CD1c-positive myeloid dendritic cell (primary cell): ENCODE measurements around the gene STX16.

ENCODE experiments used
- DNase-seq: peaks from one replicate; pipeline ENCODE4 v3.0.0-alpha.2; 2016; ENCODE audit errors: extremely low spot score

STX16 gene

DNA sequence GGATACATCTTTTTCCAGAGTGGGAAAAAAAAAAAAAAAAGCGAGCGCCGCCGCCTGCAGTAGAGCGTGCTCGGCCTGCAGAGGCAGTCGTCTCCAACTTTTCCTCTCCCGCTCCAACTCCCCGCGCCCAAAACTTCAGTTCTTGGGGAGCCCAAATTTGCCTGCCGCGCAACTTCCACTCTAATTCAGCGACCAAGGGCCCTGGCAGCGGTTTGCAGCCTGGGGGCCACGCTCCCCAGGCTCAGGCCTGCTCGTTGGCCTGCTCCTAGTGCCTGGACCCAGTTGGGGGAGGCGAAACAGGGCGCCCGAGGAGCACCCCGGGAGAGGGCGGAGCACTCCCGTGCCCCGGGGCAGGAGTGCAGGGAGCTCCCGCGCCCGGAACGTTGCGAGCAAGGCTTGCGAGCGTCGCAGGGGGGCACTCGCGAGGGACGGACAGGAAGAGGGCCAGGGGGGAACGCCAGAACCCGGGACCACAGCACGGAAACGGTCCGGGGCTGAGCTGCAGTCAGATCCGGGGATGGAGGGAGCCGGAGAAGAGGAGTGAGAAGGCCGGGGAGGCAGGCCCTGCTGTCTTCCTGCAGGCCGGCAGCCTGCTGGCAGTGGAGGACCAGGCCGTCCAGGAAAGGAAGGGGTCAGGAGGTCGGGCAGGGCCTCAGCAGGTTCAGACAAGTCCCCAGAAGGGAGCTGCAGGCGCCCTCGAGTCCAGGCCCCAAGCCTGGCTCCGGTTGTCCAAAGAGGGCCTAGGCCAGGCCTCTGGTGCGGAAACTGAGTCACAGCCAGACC lies at the start of gene STX16:
STX16 (plus strand) TSS at position 508 of the 783 bp plus-strand sequence. CDS start 724 bp downstream, outside the sequence.
- peak; percentile 96 for DNase-seq

DNA sequence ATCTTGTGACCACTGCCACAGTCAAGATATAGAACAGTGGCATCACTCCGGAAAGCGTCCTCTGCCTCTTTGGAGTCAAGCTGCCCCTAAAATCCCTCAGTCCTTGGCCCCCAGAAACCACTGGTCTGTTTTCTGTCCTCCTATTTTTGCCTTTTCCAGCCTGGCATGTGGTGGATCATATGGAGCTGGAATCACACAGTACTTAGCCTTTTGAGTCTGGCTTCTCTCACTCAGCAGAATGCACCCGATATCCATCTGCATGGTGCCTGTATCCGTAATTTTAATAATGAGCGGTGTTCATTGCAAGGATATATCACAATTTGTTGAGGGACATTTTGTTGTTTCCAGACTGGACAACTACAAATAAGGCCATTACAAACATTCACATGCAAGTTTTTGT lies 49.0 kb upstream of the STX16 start:
- DNase-seq: no peak

GRCh38 chr20:58603721-58604120 lies 47.4 kb upstream of the STX16 start:
- DNase-seq: no peak

- no peak for DNase-seq
Observed at GRCh38 chr20:58604128-58604881, 46.8 kb upstream of the STX16 start.

GRCh38 chr20:58605292-58606065 lies 45.6 kb upstream of the STX16 start:
- DNase-seq: no peak

- no peak for DNase-seq
Observed at GRCh38 chr20:58606184-58606583, 44.9 kb upstream of the STX16 start.

- DNase-seq: no peak
Observed at GRCh38 chr20:58608096-58608840, 42.8 kb upstream of the STX16 start.

- no peak for DNase-seq
Observed at GRCh38 chr20:58609026-58609425, 42.1 kb upstream of the STX16 start.

DNA sequence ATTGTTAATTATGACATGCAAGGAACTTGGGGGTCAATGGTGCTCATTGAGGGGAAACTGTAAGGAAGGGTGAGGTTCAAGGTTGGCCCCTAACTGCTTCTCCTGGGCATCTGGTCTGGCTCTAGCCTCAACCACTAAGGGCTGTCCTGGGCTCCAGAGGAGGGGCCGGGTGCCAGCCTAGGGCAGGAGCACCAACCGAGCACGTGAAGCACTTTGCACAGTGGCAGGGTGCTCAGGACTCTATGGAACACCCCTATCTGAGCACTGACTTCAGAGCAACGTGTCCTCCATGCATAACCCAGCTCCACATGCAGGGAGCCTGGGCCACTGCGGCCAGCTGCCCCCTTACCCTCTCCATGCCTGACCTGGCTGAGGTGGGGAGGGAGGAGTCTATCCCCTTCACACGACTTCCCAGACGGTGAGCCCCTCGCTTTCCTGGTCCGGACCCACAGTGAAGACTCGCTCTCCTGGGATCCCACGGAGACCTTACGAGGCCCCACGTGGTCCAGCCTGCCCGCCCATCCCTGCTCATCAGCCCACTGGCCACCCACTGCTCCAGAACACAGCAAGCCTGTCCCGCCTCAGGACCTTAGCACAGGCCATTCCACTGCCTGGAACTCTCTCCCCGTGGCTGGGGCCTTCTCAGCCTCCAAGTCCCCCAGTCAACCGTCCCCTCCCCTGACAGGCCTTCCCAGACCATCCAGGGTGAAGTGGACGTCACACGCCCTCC lies 40.8 kb upstream of the STX16 start:
- DNase-seq: no peak

GRCh38 chr20:58610811-58611210 lies 40.3 kb upstream of the STX16 start:
- no peak for DNase-seq

GRCh38 chr20:58611236-58612030 lies 39.6 kb upstream of the STX16 start:
- DNase-seq: no peak

GRCh38 chr20:58612121-58612691 lies 38.9 kb upstream of the STX16 start:
- no peak for DNase-seq

DNA sequence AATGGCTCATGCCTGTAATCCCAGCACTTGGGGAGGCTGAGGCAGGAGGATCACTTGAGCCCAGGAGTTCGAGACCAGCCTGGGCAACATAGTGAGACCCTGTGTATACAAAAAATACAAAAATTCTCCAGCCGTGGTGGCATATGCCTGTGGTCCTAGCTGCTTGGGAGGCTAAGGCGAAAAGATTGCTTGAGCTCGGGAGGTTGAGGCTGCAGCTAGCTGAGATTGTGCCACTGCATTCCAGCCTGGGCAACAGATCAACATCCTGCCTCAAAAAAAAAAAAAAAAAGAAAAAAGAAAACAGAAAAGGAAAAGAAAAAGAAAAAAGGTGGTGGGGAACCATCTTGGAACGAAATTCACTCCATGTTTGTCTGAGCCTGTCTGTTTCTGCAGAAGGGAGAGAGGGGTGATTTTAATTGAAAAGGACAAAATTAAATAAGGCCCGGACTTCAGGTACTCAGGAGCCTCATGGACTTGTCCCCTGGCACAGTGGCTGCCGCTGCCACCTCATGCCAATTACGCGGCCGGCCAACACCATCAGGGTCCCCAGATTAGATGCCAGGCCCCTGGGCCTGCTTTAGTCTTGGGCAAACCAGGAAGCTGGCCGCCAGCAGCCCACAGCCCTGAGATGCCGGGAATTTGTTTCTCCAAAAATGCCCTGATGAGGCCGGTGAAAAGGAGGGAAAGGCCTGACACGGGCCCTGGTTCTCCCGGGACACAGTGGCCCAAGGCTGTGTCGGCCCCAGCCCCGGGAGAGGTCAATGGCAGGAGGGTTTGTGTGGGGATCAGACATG lies 37.8 kb upstream of the STX16 start:
- DNase-seq: no peak

- DNase-seq: no peak
Observed at GRCh38 chr20:58614366-58614765, 36.7 kb upstream of the STX16 start.

DNA sequence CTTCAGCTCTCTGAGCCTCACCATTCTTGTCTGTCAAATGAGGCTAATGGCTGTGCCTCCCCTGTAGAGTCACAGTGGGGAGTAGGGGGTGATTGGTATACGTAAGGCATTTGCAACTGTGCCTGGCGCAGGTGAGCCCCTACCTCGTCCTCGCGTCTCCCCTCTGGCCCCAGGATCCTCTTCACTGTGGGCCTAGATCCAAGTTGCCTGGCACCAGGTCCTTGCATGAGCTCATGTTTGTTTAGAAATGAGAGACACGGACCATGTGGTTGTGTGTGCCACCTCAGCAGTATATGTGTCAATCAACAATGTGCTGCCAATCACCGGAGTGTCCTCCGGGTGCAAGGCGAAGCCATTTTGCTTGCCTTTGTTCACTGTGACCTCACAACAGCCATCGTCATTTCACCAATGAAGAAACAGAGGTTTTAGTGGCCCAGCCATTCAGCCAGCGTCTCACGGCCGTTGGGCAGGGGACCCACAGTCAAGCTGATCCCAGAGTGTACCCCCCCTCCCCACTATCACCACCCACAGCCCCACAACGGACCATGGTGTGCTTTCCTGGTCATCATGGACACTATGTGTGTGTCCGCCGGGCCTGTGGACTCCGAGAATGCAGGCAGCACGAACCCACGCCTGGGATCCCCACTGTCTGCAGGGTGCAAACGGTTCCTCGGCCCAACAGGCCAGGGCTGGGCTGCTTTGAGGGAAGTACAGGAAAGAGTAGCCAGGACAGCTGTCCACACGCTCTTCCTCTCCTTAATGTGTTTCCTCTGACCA lies 35.9 kb upstream of the STX16 start:
- no peak for DNase-seq

- DNase-seq: no peak
Observed at GRCh38 chr20:58616411-58616810, 34.7 kb upstream of the STX16 start.

DNA sequence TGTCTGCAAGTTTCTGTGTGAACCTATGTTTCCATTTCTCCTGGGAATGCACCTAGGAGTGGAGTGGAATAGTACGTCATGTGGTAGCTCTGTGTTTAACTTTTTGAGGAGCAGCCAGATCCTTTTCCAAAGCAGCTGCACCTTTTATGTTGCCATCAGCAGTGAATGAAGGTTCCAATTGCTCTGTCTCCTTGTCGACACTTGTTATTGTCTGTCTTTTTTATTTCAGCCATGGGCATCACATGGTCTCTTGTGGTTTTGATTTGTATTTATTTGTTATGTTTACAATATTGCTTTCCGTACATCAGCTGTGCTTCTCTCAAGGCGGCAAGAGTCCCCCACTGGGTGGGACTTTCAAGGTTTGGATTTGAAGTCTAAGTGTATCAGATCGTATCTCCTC lies 33.9 kb upstream of the STX16 start:
- DNase-seq: no peak
